Ovary (tissue), 3 donors: ENCODE data around the gene CCDC154.

Source experiments
- EP300 ChIP-seq: sonication (generic); formaldehyde crosslinking; IDR thresholded peaks from one replicate; pipeline ENCODE4 v1.6.1; 2017; ENCODE audit warnings: antibody characterized with exemption
- POLR2A ChIP-seq: fragments of 450-650 bp; IDR thresholded peaks from one replicate; pipeline ENCODE4 v1.6.1; 2017; ENCODE audit warnings: antibody characterized with exemption, mild to moderate bottlenecking, moderate library complexity
- TF ChIP-seq, protein P1 (sequence below), 3 donors: fragments of 450-650 bp in 2 of 3; fragments of 200-600 bp in 1 of 3; IDR thresholded peaks; one replicate each; pipeline versions ENCODE4 v1.5.1 to v1.8.0; 2016 to 2022; ENCODE audit warnings: antibody characterized with exemption in 3 of 3, mild to moderate bottlenecking in 1 of 3
- donor health status: DM: no; HTN: no; CAD: no.

DNA sequence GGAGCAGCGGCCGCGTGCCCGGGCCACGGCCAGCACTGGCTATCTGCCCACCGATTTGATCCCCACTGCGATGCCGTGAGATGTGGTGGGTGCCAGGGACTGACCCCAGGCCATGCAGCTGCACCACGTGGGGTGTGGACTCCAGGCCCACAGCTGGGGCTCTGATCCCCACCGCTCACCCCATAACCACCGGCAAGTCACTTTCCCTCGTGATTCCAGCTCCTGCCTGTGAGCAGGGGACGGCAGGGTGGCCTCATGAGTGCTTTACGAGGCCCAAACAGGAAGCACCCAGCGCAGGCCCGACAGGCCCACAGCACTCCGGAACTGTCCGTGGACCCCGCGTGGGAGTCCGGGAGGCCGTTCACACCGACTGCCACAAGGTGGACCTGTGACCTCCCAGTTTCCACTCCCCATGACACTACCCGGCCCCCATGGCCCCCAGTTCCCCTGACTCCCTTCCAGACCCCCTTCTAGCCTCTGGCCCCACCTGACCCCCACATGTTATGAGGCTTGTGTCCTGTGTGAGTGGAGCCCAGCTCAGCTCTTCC, 43.8 kb upstream of the CCDC154 start:
- TF ChIP-seq, protein P1, sequence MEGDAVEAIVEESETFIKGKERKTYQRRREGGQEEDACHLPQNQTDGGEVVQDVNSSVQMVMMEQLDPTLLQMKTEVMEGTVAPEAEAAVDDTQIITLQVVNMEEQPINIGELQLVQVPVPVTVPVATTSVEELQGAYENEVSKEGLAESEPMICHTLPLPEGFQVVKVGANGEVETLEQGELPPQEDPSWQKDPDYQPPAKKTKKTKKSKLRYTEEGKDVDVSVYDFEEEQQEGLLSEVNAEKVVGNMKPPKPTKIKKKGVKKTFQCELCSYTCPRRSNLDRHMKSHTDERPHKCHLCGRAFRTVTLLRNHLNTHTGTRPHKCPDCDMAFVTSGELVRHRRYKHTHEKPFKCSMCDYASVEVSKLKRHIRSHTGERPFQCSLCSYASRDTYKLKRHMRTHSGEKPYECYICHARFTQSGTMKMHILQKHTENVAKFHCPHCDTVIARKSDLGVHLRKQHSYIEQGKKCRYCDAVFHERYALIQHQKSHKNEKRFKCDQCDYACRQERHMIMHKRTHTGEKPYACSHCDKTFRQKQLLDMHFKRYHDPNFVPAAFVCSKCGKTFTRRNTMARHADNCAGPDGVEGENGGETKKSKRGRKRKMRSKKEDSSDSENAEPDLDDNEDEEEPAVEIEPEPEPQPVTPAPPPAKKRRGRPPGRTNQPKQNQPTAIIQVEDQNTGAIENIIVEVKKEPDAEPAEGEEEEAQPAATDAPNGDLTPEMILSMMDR (IDR thresholded peaks at IDR 0.05): no peak
- TF ChIP-seq POLR2A (no peak), EP300 (no peak)
